ENCODE results near the gene TNIP2. TPM values are rescaled to one million over a fixed set of nuclear protein-coding genes. Genes with fewer than 3 reads are reported as not detected.

Gene TNIP2
- total RNA-seq, 1 experiment from 2014 or later = 35.8 TPM

DNA sequence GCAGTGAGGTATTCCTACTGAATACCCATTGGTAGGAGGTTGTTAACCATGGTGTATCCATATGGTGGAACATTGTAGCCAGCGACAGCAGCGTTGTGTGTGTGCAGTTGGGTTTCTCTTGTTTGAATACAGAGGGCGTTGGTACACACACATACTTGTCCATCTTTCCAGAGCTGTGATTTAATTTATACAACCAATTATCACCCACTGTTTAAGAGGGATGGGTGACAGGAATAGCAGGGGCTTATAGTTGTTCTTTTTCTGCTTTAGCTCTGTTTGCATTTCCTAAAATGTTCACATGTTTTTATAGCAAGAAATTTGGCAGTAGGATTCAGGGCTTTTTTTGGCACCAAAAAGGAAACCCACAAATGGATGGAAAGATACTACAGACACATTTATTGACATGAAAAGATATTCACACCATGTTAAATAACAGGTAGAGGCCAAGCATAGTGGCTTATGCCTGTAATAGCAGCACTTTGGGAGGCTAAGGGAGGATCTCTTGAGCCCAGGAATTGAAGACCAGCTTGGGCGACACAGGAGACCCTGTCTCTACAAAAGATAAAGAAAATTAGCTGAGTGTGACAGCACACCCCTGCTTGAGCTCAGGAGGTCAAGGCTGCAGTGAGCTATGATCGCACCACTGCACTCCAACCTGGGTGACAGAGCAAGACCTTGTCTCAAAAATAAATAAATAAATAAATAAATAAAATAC lies 60.6 kb downstream of the TNIP2 start:
- Mint-ChIP-seq H3K36me3 (ENCODE audit: insufficient read depth, unreplicated experiment) (peaks cover 87% of the 10 kb centered on the region), H3K4me1 (ENCODE audit: low read depth, unreplicated experiment) (no peaks in the 10 kb centered on the region), H3K27ac (ENCODE audit: unreplicated experiment) (no peak overlapping the region), H3K4me3 (ENCODE audit: unreplicated experiment) (no peak overlapping the region), H3K27me3 (ENCODE audit: insufficient read depth, unreplicated experiment) (no peaks in the 10 kb centered on the region), H3K9me3 (ENCODE audit: unreplicated experiment) (no peaks in the 10 kb centered on the region)
- no peaks in the 10 kb centered on the region for H3K27me3 ChIP-seq (replicated peaks; ENCODE audit: control insufficient read depth, insufficient read depth, low read length)
- DNase-seq = no peak
- TF ChIP-seq, protein P1, sequence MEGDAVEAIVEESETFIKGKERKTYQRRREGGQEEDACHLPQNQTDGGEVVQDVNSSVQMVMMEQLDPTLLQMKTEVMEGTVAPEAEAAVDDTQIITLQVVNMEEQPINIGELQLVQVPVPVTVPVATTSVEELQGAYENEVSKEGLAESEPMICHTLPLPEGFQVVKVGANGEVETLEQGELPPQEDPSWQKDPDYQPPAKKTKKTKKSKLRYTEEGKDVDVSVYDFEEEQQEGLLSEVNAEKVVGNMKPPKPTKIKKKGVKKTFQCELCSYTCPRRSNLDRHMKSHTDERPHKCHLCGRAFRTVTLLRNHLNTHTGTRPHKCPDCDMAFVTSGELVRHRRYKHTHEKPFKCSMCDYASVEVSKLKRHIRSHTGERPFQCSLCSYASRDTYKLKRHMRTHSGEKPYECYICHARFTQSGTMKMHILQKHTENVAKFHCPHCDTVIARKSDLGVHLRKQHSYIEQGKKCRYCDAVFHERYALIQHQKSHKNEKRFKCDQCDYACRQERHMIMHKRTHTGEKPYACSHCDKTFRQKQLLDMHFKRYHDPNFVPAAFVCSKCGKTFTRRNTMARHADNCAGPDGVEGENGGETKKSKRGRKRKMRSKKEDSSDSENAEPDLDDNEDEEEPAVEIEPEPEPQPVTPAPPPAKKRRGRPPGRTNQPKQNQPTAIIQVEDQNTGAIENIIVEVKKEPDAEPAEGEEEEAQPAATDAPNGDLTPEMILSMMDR (IDR thresholded peaks at IDR 0.05; ENCODE audit: insufficient read depth in 1 of 2, low read depth in 1 of 2, low read length in 1 of 2, severe bottlenecking in 1 of 2, unreplicated experiment in 1 of 2) = no peak
- peaks cover 3% of the 10 kb centered on the region for H3K36me3 ChIP-seq (ENCODE audit: control insufficient read depth, insufficient read depth, low read length)
- no peak overlapping the region for H3K4me3 ChIP-seq (ENCODE audit: low read depth, low read length)
- no peaks in the 10 kb centered on the region for H3K4me1 ChIP-seq
- no peaks in the 10 kb centered on the region for H3K9me3 ChIP-seq
- POLR2A ChIA-PET = no interaction called here
- no TSS peak for BruUV-seq (replicated peaks)
- intact Hi-C loops (cut with micrococcal nuclease; ENCODE audit: unreplicated experiment) = no loop called here
- CTCF ChIA-PET = no interaction called here

DNA sequence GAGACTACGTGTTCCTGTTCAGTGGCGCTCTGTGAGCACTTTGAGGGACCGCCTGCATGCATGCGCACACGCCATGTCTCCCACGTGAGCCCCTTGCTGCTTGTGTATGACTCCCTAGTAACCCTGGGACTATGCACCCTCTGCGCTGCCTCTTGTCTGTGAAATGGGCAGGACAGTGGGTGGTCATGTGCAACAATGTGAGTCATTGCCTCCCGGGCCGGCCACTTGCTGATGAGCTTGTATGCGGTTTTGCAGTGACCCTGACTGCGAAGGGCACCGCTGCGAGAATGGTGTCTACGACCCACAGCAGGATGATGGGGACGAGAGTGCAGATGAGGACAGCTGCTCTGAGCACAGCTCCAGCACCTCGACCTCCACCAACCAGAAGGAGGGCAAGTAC lies 61.4 kb downstream of the TNIP2 start:
- CTCF ChIA-PET = no interaction called here
- Histone ChIP-seq H3K4me3 (ENCODE audit: low read depth, low read length) (no peak overlapping the region), H3K27me3 (replicated peaks; ENCODE audit: control insufficient read depth, insufficient read depth, low read length) (no peaks in the 10 kb centered on the region), H3K4me1 (no peaks in the 10 kb centered on the region), H3K9me3 (no peaks in the 10 kb centered on the region), H3K36me3 (ENCODE audit: control insufficient read depth, insufficient read depth, low read length) (peaks cover 3% of the 10 kb centered on the region)
- intact Hi-C loops (cut with micrococcal nuclease; ENCODE audit: unreplicated experiment) = no loop called here
- Mint-ChIP-seq H3K9me3 (ENCODE audit: unreplicated experiment) (no peaks in the 10 kb centered on the region), H3K4me1 (ENCODE audit: low read depth, unreplicated experiment) (no peaks in the 10 kb centered on the region), H3K4me3 (ENCODE audit: unreplicated experiment) (no peak overlapping the region), H3K36me3 (ENCODE audit: insufficient read depth, unreplicated experiment) (peaks cover 88% of the 10 kb centered on the region), H3K27me3 (ENCODE audit: insufficient read depth, unreplicated experiment) (no peaks in the 10 kb centered on the region), H3K27ac (ENCODE audit: unreplicated experiment) (no peak overlapping the region)
- POLR2A ChIA-PET = no interaction called here
- DNase-seq = no peak
- TF ChIP-seq, protein P1 (IDR thresholded peaks at IDR 0.05; ENCODE audit: insufficient read depth in 1 of 2, low read depth in 1 of 2, low read length in 1 of 2, severe bottlenecking in 1 of 2, unreplicated experiment in 1 of 2) = no peak
- BruUV-seq (replicated peaks) = no TSS peak

DNA sequence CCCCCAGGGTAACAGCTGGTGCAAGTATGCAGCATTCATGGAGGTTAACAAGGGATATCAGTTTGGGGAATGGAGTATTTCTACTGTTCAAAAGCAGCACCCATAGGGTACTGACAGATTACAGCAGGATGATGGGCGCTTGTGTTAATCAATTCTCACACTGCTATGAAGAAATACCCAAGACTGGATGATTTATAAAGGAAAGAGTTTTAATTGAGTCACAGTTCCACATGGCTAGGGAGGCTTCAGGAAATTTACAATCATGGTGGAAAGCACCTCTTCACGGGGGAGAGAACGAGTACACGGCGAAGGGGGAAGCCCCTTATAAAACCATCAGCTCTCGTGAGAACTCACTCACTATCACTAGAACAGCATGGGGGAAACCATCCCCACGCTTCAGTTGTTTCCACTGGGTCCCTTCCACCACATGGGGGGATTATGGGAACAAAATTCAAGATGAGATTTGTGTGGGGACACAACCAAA lies 64.1 kb downstream of the TNIP2 start:
- no peaks in the 10 kb centered on the region for H3K27me3 Mint-ChIP-seq (ENCODE audit: insufficient read depth, unreplicated experiment)
- TF ChIP-seq, protein P1 (IDR thresholded peaks at IDR 0.05; ENCODE audit: insufficient read depth in 1 of 2, low read depth in 1 of 2, low read length in 1 of 2, severe bottlenecking in 1 of 2, unreplicated experiment in 1 of 2) = no peak
- no peak overlapping the region for H3K4me3 Mint-ChIP-seq (ENCODE audit: unreplicated experiment)
- H3K27me3 ChIP-seq (replicated peaks; ENCODE audit: control insufficient read depth, insufficient read depth, low read length) = no peaks in the 10 kb centered on the region
- H3K4me1 Mint-ChIP-seq (ENCODE audit: low read depth, unreplicated experiment) = no peaks in the 10 kb centered on the region
- H3K9me3 ChIP-seq = no peaks in the 10 kb centered on the region
- DNase-seq = no peak
- ChIA-PET CTCF (no interaction called here), POLR2A (no interaction called here)
- no peak overlapping the region for H3K27ac Mint-ChIP-seq (ENCODE audit: unreplicated experiment)
- BruUV-seq (replicated peaks) = no TSS peak
- H3K4me1 ChIP-seq = no peaks in the 10 kb centered on the region
- H3K9me3 Mint-ChIP-seq (ENCODE audit: unreplicated experiment) = no peaks in the 10 kb centered on the region
- H3K4me3 ChIP-seq (ENCODE audit: low read depth, low read length) = no peak overlapping the region
- intact Hi-C loops (cut with micrococcal nuclease; ENCODE audit: unreplicated experiment) = no loop called here
- no peaks in the 10 kb centered on the region for H3K36me3 ChIP-seq (ENCODE audit: control insufficient read depth, insufficient read depth, low read length)
- peaks cover 83% of the 10 kb centered on the region for H3K36me3 Mint-ChIP-seq (ENCODE audit: insufficient read depth, unreplicated experiment)

Other genes with a start within 250 kb of the TNIP2 start
- 28.7 and 31.2 TPM in 2 replicates for gene FAM193A, start 219.7 kb downstream of the TNIP2 start, total RNA-seq (2022)
- gene SH3BP2, start 36.7 kb upstream of the TNIP2 start, total RNA-seq (2022) = 44.4 and 48.5 TPM in 2 replicates
- gene ADD1, start 87.5 kb upstream of the TNIP2 start, total RNA-seq (2022) = 222 and 242 TPM in 2 replicates
- 55.2 and 60.5 TPM in 2 replicates for gene NOP14, start 207.1 kb upstream of the TNIP2 start, total RNA-seq (2022)
- gene GRK4, start 207.2 kb upstream of the TNIP2 start, total RNA-seq (2022) = 6.8 and 7.1 TPM in 2 replicates